HG03064 (cell line): Measurements from ENCODE around the gene CIPC.

Experiments
- ATAC-seq: cut with Tn5 transposase; IDR thresholded peaks from one replicate; pipeline ENCODE4 v1.9.1; 2021; ENCODE audit warnings: low read depth; ENCODE audit not compliant: unreplicated experiment

The CIPC gene

GRCh38 chr14:77099425-77100167 is 1.5 kb downstream of the CIPC start:
- no peak for ATAC-seq

- ATAC-seq: no peak
Measured at GRCh38 chr14:77100961-77101360, 2.9 kb downstream of the CIPC start.

GRCh38 chr14:77102154-77102553 is 4.1 kb downstream of the CIPC start:
- ATAC-seq: no peak

- ATAC-seq: no peak
Measured at GRCh38 chr14:77103475-77103874, 5.4 kb downstream of the CIPC start.

GRCh38 chr14:77103951-77104350 is 5.9 kb downstream of the CIPC start:
- ATAC-seq: no peak

GRCh38 chr14:77104393-77104792 is 6.3 kb downstream of the CIPC start:
- ATAC-seq: no peak

- ATAC-seq: no peak
Measured at GRCh38 chr14:77105145-77105939, 7.3 kb downstream of the CIPC start.

GRCh38 chr14:77106666-77107065 is 8.6 kb downstream of the CIPC start:
- ATAC-seq: no peak

GRCh38 chr14:77107228-77107627 is 9.2 kb downstream of the CIPC start:
- no peak for ATAC-seq

GRCh38 chr14:77108753-77109152 is 10.7 kb downstream of the CIPC start:
- no peak for ATAC-seq

GRCh38 chr14:77109656-77110055 is 11.6 kb downstream of the CIPC start:
- ATAC-seq: no peak

- no peak for ATAC-seq
Measured at GRCh38 chr14:77110286-77110685, 12.2 kb downstream of the CIPC start.

GRCh38 chr14:77111021-77111420 is 13.0 kb downstream of the CIPC start:
- no peak for ATAC-seq

- no peak for ATAC-seq
Measured at GRCh38 chr14:77113644-77114043, 15.6 kb downstream of the CIPC start.

GRCh38 chr14:77114609-77115008 is 16.6 kb downstream of the CIPC start:
- ATAC-seq: no peak

- ATAC-seq: no peak
Measured at GRCh38 chr14:77116172-77116817, 18.2 kb downstream of the CIPC start.

GRCh38 chr14:77119851-77120250 is 21.8 kb downstream of the CIPC start:
- no peak for ATAC-seq

GRCh38 chr14:77120771-77121743 is 23.0 kb downstream of the CIPC start:
- peak; percentile 83 for ATAC-seq

GRCh38 chr14:77122526-77123125 is 24.6 kb downstream of the CIPC start:
- no peak for ATAC-seq
